ENCODE measurements around the gene TPP2.
A peak's percentile ranks its signal among the peaks of the same experiment; 100 is the strongest.

TPP2 gene

GRCh38 chr13:102682211-102682610 is 85.4 kb downstream of the TPP2 start:
- Histone ChIP-seq H3K27me3 (ENCODE audit: insufficient read depth, poor library complexity, severe bottlenecking) (no peaks in the 10 kb centered on the region), H3K4me3 (ENCODE audit: severe bottlenecking) (no peak overlapping the region), H3K4me1 (ENCODE audit: insufficient read depth, poor library complexity, severe bottlenecking) (peaks cover under 1% of the 10 kb centered on the region), H3K27ac (ENCODE audit: poor library complexity, severe bottlenecking) (no peak overlapping the region), H3K36me3 (ENCODE audit: low read depth) (peaks cover 24% of the 10 kb centered on the region), H3K9me3 (ENCODE audit: severe bottlenecking) (no peaks in the 10 kb centered on the region)
- TF ChIP-seq CTCF (IDR thresholded peaks at IDR 0.05; ENCODE audit: poor library complexity, severe bottlenecking) = no peak
- no peak for ATAC-seq (ENCODE audit: low read depth)
- no peak for DNase-seq (ENCODE audit: low spot score)

GRCh38 chr13:102682727-102683126 is 85.9 kb downstream of the TPP2 start:
- ATAC-seq (ENCODE audit: low read depth) (no peak), DNase-seq (ENCODE audit: low spot score) (no peak)
- Histone ChIP-seq H3K27me3 (ENCODE audit: insufficient read depth, poor library complexity, severe bottlenecking) (no peaks in the 10 kb centered on the region), H3K9me3 (ENCODE audit: severe bottlenecking) (no peaks in the 10 kb centered on the region), H3K4me3 (ENCODE audit: severe bottlenecking) (no peak overlapping the region), H3K36me3 (ENCODE audit: low read depth) (peaks cover 19% of the 10 kb centered on the region), H3K4me1 (ENCODE audit: insufficient read depth, poor library complexity, severe bottlenecking) (peaks cover 6% of the 10 kb centered on the region), H3K27ac (ENCODE audit: poor library complexity, severe bottlenecking) (no peak overlapping the region)
- TF ChIP-seq CTCF (IDR thresholded peaks at IDR 0.05; ENCODE audit: poor library complexity, severe bottlenecking) = no peak

- Histone ChIP-seq H3K27ac (ENCODE audit: poor library complexity, severe bottlenecking) (no peak overlapping the region), H3K4me3 (ENCODE audit: severe bottlenecking) (no peak overlapping the region), H3K27me3 (ENCODE audit: insufficient read depth, poor library complexity, severe bottlenecking) (no peaks in the 10 kb centered on the region), H3K9me3 (ENCODE audit: severe bottlenecking) (no peaks in the 10 kb centered on the region), H3K4me1 (ENCODE audit: insufficient read depth, poor library complexity, severe bottlenecking) (peaks cover 6% of the 10 kb centered on the region), H3K36me3 (ENCODE audit: low read depth) (peaks cover 10% of the 10 kb centered on the region)
- TF ChIP-seq CTCF (IDR thresholded peaks at IDR 0.05; ENCODE audit: poor library complexity, severe bottlenecking) = no peak
- DNase-seq (ENCODE audit: low spot score) (no peak), ATAC-seq (ENCODE audit: low read depth) (no peak)
These were observed 86.9 kb downstream of the TPP2 start for GRCh38 chr13:102683637-102684036.

GRCh38 chr13:102686024-102686423 is 89.2 kb downstream of the TPP2 start:
- no peak overlapping the region for H3K4me3 ChIP-seq (ENCODE audit: severe bottlenecking)
- peaks cover 6% of the 10 kb centered on the region for H3K4me1 ChIP-seq (ENCODE audit: insufficient read depth, poor library complexity, severe bottlenecking)
- no peaks in the 10 kb centered on the region for H3K9me3 ChIP-seq (ENCODE audit: severe bottlenecking)
- no peak for TF ChIP-seq CTCF (IDR thresholded peaks at IDR 0.05; ENCODE audit: poor library complexity, severe bottlenecking)
- H3K27me3 ChIP-seq (ENCODE audit: insufficient read depth, poor library complexity, severe bottlenecking) = no peaks in the 10 kb centered on the region
- H3K27ac ChIP-seq (ENCODE audit: poor library complexity, severe bottlenecking) = no peak overlapping the region
- DNase-seq (ENCODE audit: low spot score) = no peak
- ATAC-seq (ENCODE audit: low read depth) = no peak
- H3K36me3 ChIP-seq (ENCODE audit: low read depth) = no peaks in the 10 kb centered on the region

GRCh38 chr13:102687520-102687919 is 90.7 kb downstream of the TPP2 start:
- no peaks in the 10 kb centered on the region for H3K36me3 ChIP-seq (ENCODE audit: low read depth)
- no peak overlapping the region for H3K4me3 ChIP-seq (ENCODE audit: severe bottlenecking)
- peaks cover 6% of the 10 kb centered on the region for H3K4me1 ChIP-seq (ENCODE audit: insufficient read depth, poor library complexity, severe bottlenecking)
- no peak for TF ChIP-seq CTCF (IDR thresholded peaks at IDR 0.05; ENCODE audit: poor library complexity, severe bottlenecking)
- H3K9me3 ChIP-seq (ENCODE audit: severe bottlenecking) = no peaks in the 10 kb centered on the region
- DNase-seq (ENCODE audit: low spot score) (no peak), ATAC-seq (ENCODE audit: low read depth) (0 out of 3 replicates have a peak, but pooled peaks have one; percentile 57)
- no peak overlapping the region for H3K27ac ChIP-seq (ENCODE audit: poor library complexity, severe bottlenecking)
- no peaks in the 10 kb centered on the region for H3K27me3 ChIP-seq (ENCODE audit: insufficient read depth, poor library complexity, severe bottlenecking)
